GM19239 (cell line): ENCODE data around the gene UBQLN3.

ENCODE experiments used
- DNase-seq: peaks from one replicate; pipeline ENCODE4 v3.0.0; 2011; ENCODE audit warnings: low spot score; ENCODE audit not compliant: insufficient read length
- FAIRE-seq: peaks from 2 replicates; lab custom pipeline; 2011; peaks lifted over from hg19 to GRCh38; lab: Jason Lieb, UNC

The UBQLN3 gene

GRCh38 chr11:5509803-5510202 is at the start of gene UBQLN3:
Gene UBQLN3 (minus strand): TSS chr11:5509957. CDS start chr11:5509558, 399 bp downstream.
- no peak for DNase-seq
- FAIRE-seq, result no peak

GRCh38 chr11:5557751-5558150 is 48.0 kb upstream of the UBQLN3 start:
- no peak for FAIRE-seq
- no peak for DNase-seq

DNA sequence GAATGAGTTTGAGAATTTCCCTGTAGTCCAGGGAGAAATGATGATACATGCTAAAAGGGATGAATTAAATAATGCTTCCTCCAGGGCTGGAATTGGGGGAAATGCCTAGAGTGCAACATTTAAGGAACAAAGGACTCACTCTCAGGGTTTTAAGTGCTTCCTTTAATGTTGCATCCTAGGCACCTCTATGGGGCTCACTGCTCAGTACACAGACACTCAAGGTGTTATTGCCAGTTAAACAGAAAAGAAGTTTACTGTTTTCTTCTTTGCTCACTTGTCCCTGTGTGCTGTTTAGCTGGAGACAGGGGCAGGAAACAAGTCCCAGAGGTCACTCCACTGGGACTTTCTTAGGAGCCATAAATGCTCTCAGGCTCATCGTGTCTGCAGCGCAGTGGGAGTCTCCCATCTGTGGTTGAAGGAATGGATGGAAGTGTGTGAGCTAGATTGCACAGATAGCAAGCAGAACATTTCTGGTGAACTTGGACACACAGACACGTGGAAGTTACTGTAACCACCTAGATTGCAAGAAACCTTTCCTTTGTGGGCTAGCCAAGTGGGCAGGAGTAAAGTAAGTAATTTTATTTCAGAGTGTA is 46.9 kb upstream of the UBQLN3 start:
- FAIRE-seq, result no peak
- no peak for DNase-seq

- DNase-seq, result no peak
- no peak for FAIRE-seq
These were observed 43.6 kb upstream of the UBQLN3 start for GRCh38 chr11:5553343-5553742.

DNA sequence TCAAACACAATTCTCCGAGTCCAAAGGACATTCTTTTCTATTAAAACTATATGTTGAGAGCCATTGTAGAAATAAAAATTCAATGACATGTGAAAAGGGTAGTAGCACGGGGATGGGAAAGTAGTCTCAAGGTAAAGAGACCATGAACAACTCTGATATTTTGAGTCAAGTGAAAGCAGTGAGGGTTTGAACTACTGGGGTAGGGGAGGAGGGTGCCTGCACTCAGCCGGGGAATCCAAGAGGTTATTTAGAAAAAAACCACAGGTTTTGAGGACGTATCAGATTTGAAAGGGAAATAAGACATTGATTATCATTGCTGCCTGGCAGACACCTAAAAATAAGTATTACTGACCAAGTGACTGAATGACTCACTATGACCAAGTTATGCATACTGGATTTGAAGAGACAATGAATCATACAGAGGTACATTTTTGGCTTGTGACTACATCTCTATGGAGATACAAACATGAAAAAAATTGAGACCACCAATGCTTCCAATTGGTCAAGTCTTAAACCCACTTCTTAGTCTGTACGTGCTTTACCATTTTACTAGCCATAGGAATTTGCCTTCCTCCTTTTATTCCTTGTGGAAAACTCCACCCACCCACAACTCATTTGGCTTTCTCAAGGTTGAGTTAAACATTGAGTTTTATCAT is 40.8 kb upstream of the UBQLN3 start:
- DNase-seq, result no peak

DNA sequence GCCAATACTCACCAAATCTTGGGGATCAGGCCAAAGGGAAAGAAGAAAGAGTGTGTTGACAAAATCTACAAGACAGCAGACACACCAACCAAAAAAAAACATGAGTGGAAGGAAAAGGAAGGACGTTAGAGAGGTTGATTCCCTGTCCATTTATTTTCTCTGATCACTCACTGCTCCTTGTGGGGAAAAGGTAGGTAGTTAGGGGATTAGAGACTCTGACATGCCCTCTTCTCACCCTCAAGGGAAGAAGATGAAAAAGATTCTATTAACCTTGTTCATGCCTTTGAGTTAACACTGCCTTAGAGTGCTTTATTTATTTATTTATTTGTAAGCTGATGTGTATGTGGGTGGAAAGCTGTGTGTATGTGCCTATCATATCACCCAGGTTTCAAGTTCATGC is 38.7 kb upstream of the UBQLN3 start, which contains the start of gene OR52H1:
Gene OR52H1, minus strand, starts transcription at position 101 of the 400 bp plus-strand sequence. CDS start 3,035 bp downstream, outside the sequence.
- DNase-seq (no peak), FAIRE-seq (no peak)

More for the DNA sequence above, 40.8 kb upstream of the UBQLN3 start:
- no peak for FAIRE-seq

GRCh38 chr11:5547982-5548381 is 38.2 kb upstream of the UBQLN3 start:
- FAIRE-seq, result no peak

GRCh38 chr11:5546457-5546856 is 36.7 kb upstream of the UBQLN3 start:
- peak; percentile 67 for FAIRE-seq
- no peak for DNase-seq

More at GRCh38 chr11:5547982-5548381, 38.2 kb upstream of the UBQLN3 start:
- no peak for DNase-seq

DNA sequence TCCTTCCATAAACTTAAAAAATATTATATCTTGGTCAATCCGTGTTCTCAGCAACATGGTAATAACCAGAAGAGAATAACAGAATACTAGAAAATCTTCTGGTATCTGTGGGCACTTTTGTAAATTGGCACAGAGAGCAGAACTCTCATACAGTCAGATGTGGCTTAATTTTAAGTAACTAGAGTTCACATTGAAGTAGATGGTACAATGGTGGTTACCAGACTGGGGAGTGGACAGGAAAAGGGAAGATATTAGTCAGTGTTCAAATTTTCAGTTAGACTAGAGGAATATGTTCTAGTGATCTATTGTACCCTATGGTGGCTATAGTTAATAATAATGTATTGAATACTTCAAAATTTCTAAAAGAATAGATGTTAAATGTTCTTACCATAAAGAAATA is 31.7 kb upstream of the UBQLN3 start:
- no peak for DNase-seq
- no peak for FAIRE-seq

DNA sequence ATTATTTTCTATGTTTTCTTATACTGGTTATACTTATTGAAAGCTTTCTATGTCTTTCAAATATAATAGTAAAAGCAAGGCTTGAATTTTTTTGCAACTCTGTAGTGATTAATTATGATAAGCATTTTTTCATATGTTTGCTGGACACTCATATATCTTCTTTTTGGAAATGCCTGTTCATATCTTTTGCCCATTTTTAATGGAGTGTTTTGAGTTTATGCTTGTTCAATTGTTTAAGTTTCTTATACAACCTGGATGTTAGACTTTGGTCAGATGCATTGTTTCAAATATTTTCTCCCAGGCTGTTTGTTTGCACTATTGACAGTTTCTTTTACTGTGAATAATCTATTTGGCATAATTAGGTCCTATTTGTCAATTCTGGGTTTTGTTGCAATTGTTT is 26.7 kb upstream of the UBQLN3 start:
- DNase-seq, result no peak
- FAIRE-seq, result no peak

- no peak for FAIRE-seq
- no peak for DNase-seq
These were observed 24.3 kb upstream of the UBQLN3 start for GRCh38 chr11:5534046-5534445.

DNA sequence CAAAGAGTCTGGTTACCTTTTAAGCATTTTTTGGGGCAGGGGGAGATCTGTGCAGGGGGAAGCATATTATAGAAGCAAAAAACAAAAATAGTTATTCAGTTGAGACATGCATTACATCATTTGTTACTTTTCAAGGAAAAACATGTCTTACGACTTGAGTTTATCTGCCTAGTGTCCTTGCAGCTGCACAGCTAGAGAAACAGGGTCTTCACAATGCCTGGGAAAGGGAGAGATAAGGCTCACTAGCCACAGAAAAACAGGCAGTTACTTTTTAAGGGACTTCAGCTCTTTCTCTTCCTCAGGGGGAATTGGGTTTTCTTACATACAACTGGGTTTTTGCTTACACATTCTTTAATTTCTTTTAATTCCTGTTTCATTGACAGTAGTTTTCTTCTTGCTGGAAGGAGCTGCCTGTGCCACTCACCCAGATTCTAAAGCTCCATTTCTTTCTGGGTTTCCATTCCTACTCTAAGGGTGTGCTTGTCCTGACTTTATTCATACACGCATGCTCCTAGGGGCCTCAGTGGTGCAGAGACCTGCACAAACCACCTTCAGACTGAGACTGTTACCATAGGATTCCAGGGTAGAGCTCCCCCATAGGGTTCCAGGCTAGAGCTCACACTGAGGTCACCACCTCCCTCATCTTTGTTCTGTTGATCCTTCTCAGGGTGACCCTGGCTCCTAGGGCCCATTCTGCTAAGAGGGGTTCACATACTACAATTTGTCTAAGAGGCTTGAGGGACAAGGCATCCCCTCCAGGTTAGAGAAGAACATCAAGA is 21.5 kb upstream of the UBQLN3 start:
- DNase-seq, result no peak
- no peak for FAIRE-seq

GRCh38 chr11:5528495-5528894 is 18.7 kb upstream of the UBQLN3 start:
- DNase-seq (no peak), FAIRE-seq (no peak)

DNA sequence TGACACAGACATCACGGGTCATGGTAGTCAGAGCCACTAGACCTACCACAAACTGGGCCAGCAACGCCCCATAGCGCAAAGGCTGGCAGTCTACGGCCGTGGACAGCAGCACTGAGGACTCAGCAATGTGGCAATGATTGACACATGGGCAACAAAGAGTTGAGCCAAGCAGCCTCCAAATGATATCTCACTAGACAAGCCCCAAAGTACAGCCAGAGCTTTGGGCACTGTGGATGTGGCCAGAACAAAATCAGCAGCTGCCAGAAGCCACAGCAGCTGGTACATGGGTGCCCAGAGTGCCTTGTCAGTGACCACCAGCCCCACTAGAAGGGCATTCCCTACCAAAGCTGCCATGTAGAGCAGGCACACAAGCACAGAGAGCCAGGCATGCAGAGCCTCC is 18.0 kb upstream of the UBQLN3 start:
- no peak for FAIRE-seq
- DNase-seq, result no peak

GRCh38 chr11:5524756-5525155 is 15.0 kb upstream of the UBQLN3 start:
- FAIRE-seq (no peak), DNase-seq (no peak)

GRCh38 chr11:5522308-5522707 is 12.6 kb upstream of the UBQLN3 start:
- no peak for FAIRE-seq

GRCh38 chr11:5521540-5521939 is 11.8 kb upstream of the UBQLN3 start:
- no peak for DNase-seq
- FAIRE-seq, result no peak

More at GRCh38 chr11:5522308-5522707, 12.6 kb upstream of the UBQLN3 start:
- DNase-seq, result no peak

DNA sequence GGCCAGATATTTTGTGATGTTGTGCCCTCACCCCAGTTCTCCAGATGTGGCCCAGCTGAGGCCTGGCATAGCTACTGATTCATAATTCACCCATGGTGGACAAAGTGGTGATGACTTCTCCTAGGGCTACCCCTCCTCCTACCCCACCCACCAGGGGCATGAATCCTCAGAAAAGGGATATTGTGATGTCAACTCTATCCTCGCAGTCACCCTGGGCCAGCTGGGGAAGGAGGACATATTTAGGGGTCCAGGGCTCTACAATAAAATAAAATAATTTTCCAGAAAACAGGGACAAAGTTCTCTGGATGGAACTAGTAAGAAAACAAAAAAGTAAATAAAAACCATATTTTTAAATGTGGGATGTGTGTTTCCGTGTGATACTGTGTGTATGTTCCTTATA is 6.8 kb upstream of the UBQLN3 start, which contains the start of gene UBQLNL:
Gene UBQLNL, minus strand, starts transcription at position 101 of the 400 bp plus-strand sequence. CDS start 258 bp downstream, outside the sequence.
- DNase-seq (no peak), FAIRE-seq (no peak)

- no peak for DNase-seq
- no peak for FAIRE-seq
These were observed 5.1 kb upstream of the UBQLN3 start for GRCh38 chr11:5514841-5515240.

DNA sequence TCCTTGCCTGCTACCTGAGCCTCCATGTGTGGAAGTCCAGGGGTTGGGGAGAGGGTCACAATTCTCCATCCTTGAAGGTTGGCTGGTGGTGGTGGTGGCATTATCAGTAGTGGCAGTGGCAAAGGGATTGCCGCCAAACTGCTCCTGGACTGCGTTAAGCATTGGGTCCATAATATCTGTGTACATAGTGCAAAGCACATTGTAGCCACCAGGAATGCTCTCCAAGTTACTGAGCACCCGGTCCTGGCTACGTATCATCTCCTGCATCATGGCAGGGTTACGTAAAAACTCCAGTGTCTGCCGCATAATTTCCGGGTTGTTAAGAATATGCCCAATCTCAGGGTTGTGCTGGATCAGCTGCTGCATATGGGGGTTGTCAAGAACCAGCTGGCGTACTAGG is 1.2 kb downstream of the UBQLN3 start:
- DNase-seq (no peak), FAIRE-seq (no peak)

DNA sequence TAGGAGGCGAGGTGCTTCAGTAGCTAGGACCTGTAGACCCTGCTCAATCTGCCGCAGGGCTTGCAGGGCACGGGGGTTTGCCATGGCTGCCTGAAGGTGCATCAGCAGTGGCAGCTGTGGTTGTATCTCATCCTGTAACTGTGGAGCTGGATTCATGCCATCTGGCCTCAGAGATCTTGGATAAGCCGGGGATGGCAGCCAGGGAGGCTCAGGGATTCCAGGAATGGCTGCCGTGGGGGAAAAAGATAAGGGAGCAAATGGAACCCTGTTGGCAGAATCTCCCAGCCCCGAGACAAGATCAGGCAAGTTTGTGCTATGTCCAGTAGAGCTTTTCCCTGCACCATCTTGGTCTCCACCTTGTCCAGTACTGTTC is 1.8 kb downstream of the UBQLN3 start:
- DNase-seq (no peak), FAIRE-seq (no peak)
